H1 (cell line): Measurements from ENCODE around the gene H2AZ2. TPM values are rescaled to one million over a fixed set of nuclear protein-coding genes. Genes with fewer than 3 reads are reported as not detected.

ENCODE experiments used
- CTCF ChIA-PET: fragments of 300-600 bp; sonication (Branson Sonifier 250); formaldehyde crosslinking; loops from one replicate; lab custom pipeline; 2021; ENCODE audit not compliant: partially characterized antibody; lab: Charles Lee
- POLR2A ChIA-PET: fragments of 300-600 bp; sonication (Branson Sonifier 250); formaldehyde crosslinking; loops from one replicate; lab custom pipeline; 2021; ENCODE audit warnings: inconsistent platforms; ENCODE audit not compliant: partially characterized antibody; lab: Charles Lee
- DNase-seq, 2 experiments: peaks; one replicate each; pipeline versions ENCODE4 v3.0.0 to v3.0.0-alpha.2; 2010 to 2022; ENCODE audit warnings: low spot score in 2 of 2, low read depth in 1 of 2, mixed read lengths in 1 of 2
- FAIRE-seq: peaks from 2 replicates; lab custom pipeline; 2011; peaks lifted over from hg19 to GRCh38; lab: Jason Lieb, UNC
- H2AFZ ChIP-seq: 2 replicates; pipeline ENCODE4 v1.8.1; 2012; ENCODE audit warnings: low read length, inconsistent platforms
- H2AK5ac ChIP-seq: 2 replicates; pipeline ENCODE4 v1.6.1; 2013; ENCODE audit warnings: low read depth, low read length
- H2BK120ac ChIP-seq: replicated peaks from 2 replicates; pipeline ENCODE3; 2013; ENCODE audit warnings: low read depth, low read length, inconsistent platforms
- H2BK12ac ChIP-seq: 2 replicates; pipeline ENCODE4 v1.6.1; 2013; ENCODE audit warnings: low read depth, low read length
- H2BK15ac ChIP-seq: 2 replicates; pipeline ENCODE4 v1.6.1; 2013; ENCODE audit warnings: low read length
- H2BK20ac ChIP-seq: 2 replicates; pipeline ENCODE4 v1.6.1; 2013; ENCODE audit warnings: low read length
- H2BK5ac ChIP-seq: 2 replicates; pipeline ENCODE4 v1.6.1; 2013; ENCODE audit warnings: low read depth, low read length
- H3K14ac ChIP-seq: 2 replicates; pipeline ENCODE4 v1.6.1; 2013; ENCODE audit warnings: inconsistent platforms; ENCODE audit not compliant: insufficient read length
- H3K18ac ChIP-seq: 2 replicates; pipeline ENCODE4 v1.6.1; 2013; ENCODE audit warnings: low read length; ENCODE audit errors: extremely low read depth
- H3K23ac ChIP-seq: 2 replicates; pipeline ENCODE4 v1.6.1; 2013; ENCODE audit warnings: inconsistent platforms; ENCODE audit not compliant: insufficient read length
- H3K23me2 ChIP-seq: 2 replicates; pipeline ENCODE4 v1.6.1; 2013; ENCODE audit warnings: low read depth, low read length
- H3K27ac ChIP-seq: 2 replicates; pipeline ENCODE4 v1.6.1; 2011; ENCODE audit warnings: low read depth, low read length, inconsistent platforms
- H3K27me3 ChIP-seq, 4 experiments: replicated peaks in 1 of 4; 1 replicate in 1 of 4; 2 replicates in 3 of 4; pipeline versions ENCODE4 v1.6.1 to v1.8.1; 2011 to 2013; ENCODE audit warnings: low read length in 3 of 4, mild to moderate bottlenecking in 3 of 4, inconsistent platforms in 2 of 4, mixed read lengths in 2 of 4, moderate library complexity in 1 of 4; ENCODE audit not compliant: control insufficient read depth in 3 of 4, insufficient read depth in 3 of 4; ENCODE audit errors: extremely low read depth in 1 of 4
- H3K36me3 ChIP-seq, 4 experiments: 2 replicates each; pipeline versions ENCODE4 v1.6.1 to v1.8.1; 2011 to 2013; ENCODE audit warnings: mild to moderate bottlenecking in 4 of 4, low read length in 3 of 4, moderate library complexity in 2 of 4, control low read depth in 1 of 4, inconsistent platforms in 1 of 4; ENCODE audit not compliant: insufficient read depth in 4 of 4, control insufficient read depth in 2 of 4
- H3K4ac ChIP-seq: replicated peaks from 2 replicates; pipeline ENCODE3; 2013; ENCODE audit warnings: low read length, low read depth, mixed read lengths, inconsistent platforms; ENCODE audit not compliant: insufficient read length
- H3K4me1 ChIP-seq, 4 experiments: replicated peaks in 1 of 4; 1 replicate in 1 of 4; 2 replicates in 3 of 4; pipeline versions ENCODE4 v1.6.1 to v1.8.1; 2011 to 2013; ENCODE audit warnings: low read length in 3 of 4, inconsistent platforms in 2 of 4, mixed read lengths in 1 of 4; ENCODE audit not compliant: insufficient read depth in 4 of 4, control insufficient read depth in 3 of 4
- H3K4me2 ChIP-seq, 2 experiments: 2 replicates each; pipeline versions ENCODE4 v1.6.1 to v1.8.1; 2011 to 2013; ENCODE audit warnings: low read depth in 2 of 2, low read length in 2 of 2, control low read depth in 1 of 2, inconsistent platforms in 1 of 2, mild to moderate bottlenecking in 1 of 2; ENCODE audit not compliant: insufficient read depth in 1 of 2
- H3K4me3 ChIP-seq, 4 experiments: fragments of 200-600, 300-600 bp in 1 of 4; sonication (generic), shearing (Covaris generic), sonication (Bioruptor Twin) in 1 of 4; 2 replicates each; pipeline versions ENCODE4 v1.5.1 to v1.8.1; 2011 to 2016; ENCODE audit warnings: low read length in 4 of 4, low read depth in 3 of 4, control low read depth in 2 of 4, inconsistent platforms in 2 of 4, mild to moderate bottlenecking in 2 of 4, mixed read lengths in 1 of 4, moderate library complexity in 1 of 4; ENCODE audit not compliant: insufficient read depth in 2 of 4; ENCODE audit errors: extremely low read depth in 1 of 4
- H3K56ac ChIP-seq: replicated peaks from 2 replicates; pipeline ENCODE3; 2013; ENCODE audit warnings: low read depth, mild to moderate bottlenecking, mixed read lengths, low read length, inconsistent platforms; ENCODE audit not compliant: insufficient read length
- H3K79me1 ChIP-seq: 2 replicates; pipeline ENCODE4 v1.6.1; 2013; ENCODE audit warnings: low read depth, low read length, control low read depth
- H3K79me2 ChIP-seq, 2 experiments: 2 replicates each; pipeline versions ENCODE4 v1.6.1 to v1.8.1; 2012 to 2013; ENCODE audit warnings: low read length in 2 of 2, mild to moderate bottlenecking in 2 of 2, inconsistent platforms in 1 of 2; ENCODE audit not compliant: insufficient read depth in 2 of 2, control insufficient read depth in 1 of 2
- H3K9ac ChIP-seq, 4 experiments: replicated peaks in 1 of 4; 1 replicate in 1 of 4; 2 replicates in 3 of 4; pipeline versions ENCODE4 v1.6.1 to v1.8.1; 2011 to 2013; ENCODE audit warnings: low read depth in 3 of 4, low read length in 3 of 4, control low read depth in 2 of 4, mild to moderate bottlenecking in 2 of 4, moderate library complexity in 2 of 4, inconsistent platforms in 1 of 4; ENCODE audit errors: extremely low read depth in 1 of 4
- H3K9me3 ChIP-seq, 2 experiments: 2 replicates each; pipeline versions ENCODE4 v1.6.1 to v1.8.1; 2012 to 2013; ENCODE audit warnings: mild to moderate bottlenecking in 2 of 2, moderate library complexity in 2 of 2, control low read depth in 1 of 2, inconsistent platforms in 1 of 2, low read depth in 1 of 2, low read length in 1 of 2, mixed read lengths in 1 of 2; ENCODE audit not compliant: insufficient read depth in 2 of 2
- H4K20me1 ChIP-seq, 2 experiments: replicated peaks in 1 of 2; 2 replicates each; pipeline versions ENCODE3 to v1.8.1; 2011 to 2013; ENCODE audit warnings: inconsistent platforms in 2 of 2, low read length in 2 of 2, mild to moderate bottlenecking in 1 of 2; ENCODE audit not compliant: insufficient read depth in 2 of 2, control insufficient read depth in 1 of 2
- H4K5ac ChIP-seq: 2 replicates; pipeline ENCODE4 v1.6.1; 2013; ENCODE audit warnings: low read length, low read depth, mixed read lengths, inconsistent platforms; ENCODE audit not compliant: insufficient read length
- H4K8ac ChIP-seq: 2 replicates; pipeline ENCODE4 v1.8.0; 2013; ENCODE audit warnings: mild to moderate bottlenecking, moderate library complexity, low read length, inconsistent platforms; ENCODE audit not compliant: insufficient read depth; ENCODE audit errors: extremely low read depth
- H4K91ac ChIP-seq: replicated peaks from 2 replicates; pipeline ENCODE3; 2013; ENCODE audit warnings: low read length, mixed read lengths, inconsistent platforms; ENCODE audit not compliant: insufficient read length
- EP300 ChIP-seq, 2 experiments: IDR thresholded peaks; 1 replicate in 1 of 2; 2 replicates in 1 of 2; pipeline ENCODE4 v1.6.1; 2011 to 2012; ENCODE audit warnings: low read depth in 2 of 2, low read length in 2 of 2, mild to moderate bottlenecking in 2 of 2, borderline replicate concordance in 1 of 2, inconsistent platforms in 1 of 2, moderate library complexity in 1 of 2
- HDAC6 ChIP-seq: IDR thresholded peaks from one replicate; pipeline ENCODE4 v1.7.1; 2012; ENCODE audit warnings: low read depth, mild to moderate bottlenecking, inconsistent platforms, low read length, moderate library complexity
- RNF2 ChIP-seq: fragments of 200-900, 300-1000 bp; sonication (generic); IDR thresholded peaks from 2 replicates; pipeline ENCODE4 v1.7.1; 2016; ENCODE audit warnings: borderline replicate concordance, low read depth, mild to moderate bottlenecking, antibody characterized with exemption, low read length; ENCODE audit not compliant: poor library complexity, severe bottlenecking; ENCODE audit errors: missing control alignments
- SIN3A ChIP-seq, 2 experiments: IDR thresholded peaks in 1 of 2; conservative IDR thresholded peaks in 1 of 2; 2 replicates each; pipeline ENCODE4 v1.6.1; 2011 to 2012; ENCODE audit warnings: low read length in 2 of 2, improper control_type of control experiment in 1 of 2, low read depth in 1 of 2, mild to moderate bottlenecking in 1 of 2
- SP1 ChIP-seq: IDR thresholded peaks from 2 replicates; pipeline ENCODE4 v1.6.1; 2011; ENCODE audit warnings: low read depth, low read length
- WGBS, 2 experiments: shearing (Covaris generic) in 1 of 2; methylation state at CpG; one replicate each; pipeline versions ENCODE4 v1.1.6 to v1.1.7; 2013 to 2015; ENCODE audit warnings: low lambda C conversion rate in 2 of 2, mixed read lengths in 2 of 2, inconsistent platforms in 1 of 2, low coverage in 1 of 2, missing lambda C conversion rate in 1 of 2; ENCODE audit not compliant: insufficient replicate concordance in 2 of 2, insufficient coverage in 1 of 2, insufficient read length in 1 of 2; ENCODE audit errors: extremely low coverage in 1 of 2, missing lambda C conversion rate in 1 of 2; 5-methylcytosine and 5-hydroxymethylcytosine counted together
- polyA plus RNA-seq, 7 experiments: library from polyadenylated mRNA; depleted of rRNA in 3 of 7; stranded (reverse) in 5 of 7; unstranded in 2 of 7; fragments of >200 nt in 5 of 7; fragments of 200-250 nt in 2 of 7; gene quantifications; 1 replicate in 5 of 7; 2 replicates in 1 of 7; 4 replicates in 1 of 7; pipeline versions ENCODE4 v1.2.1 to v1.2.3, GENCODE V29; 2011 to 2013; ENCODE audit warnings: missing spikeins in 2 of 7, mixed read lengths in 2 of 7
- total RNA-seq: library from RNA; stranded (reverse); fragmentation: NEBNext Ultra II Directional; extraction: Animal tissue kit (Norgen Biotek cat#: 25700); gene quantifications from 2 replicates; pipeline ENCODE4 v1.2.1, GENCODE V29; 2021
- TF ChIP-seq, protein P1 (sequence below): IDR thresholded peaks from 2 replicates; pipeline ENCODE4 v1.6.1; 2012; ENCODE audit warnings: inconsistent platforms

The H2AZ2 gene
- total and polyA plus RNA-seq, 2 of the 8 experiments (the other 6 are each of a cell fraction or from before 2014, with no cell fraction given): 168 to 187 TPM

DNA sequence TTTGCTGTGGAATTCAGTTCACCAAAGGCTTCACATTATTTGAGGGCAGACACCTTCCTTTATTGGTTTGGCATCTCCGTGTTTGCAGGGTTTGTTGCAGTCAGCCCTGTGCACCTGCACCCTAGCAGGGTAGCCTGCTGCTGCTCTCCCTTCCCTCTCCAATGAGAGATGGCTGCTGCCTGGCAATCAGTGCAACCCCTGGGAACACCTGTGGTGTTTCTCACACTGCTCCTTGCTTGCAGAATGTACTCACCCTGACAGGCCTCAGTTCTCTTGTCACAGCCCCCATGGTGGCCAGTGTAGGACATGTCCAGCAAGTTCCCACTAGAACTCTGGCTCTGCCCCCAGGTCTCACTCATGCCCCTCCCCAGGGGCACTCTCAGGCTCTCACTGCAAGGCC, 63.5 kb downstream of the H2AZ2 start:
- Histone ChIP-seq H3K4me1 (peaks cover 0 to 4% (median 0%) of the 10 kb centered on the region in 4 experiments; a peak in 3 of 7 replicates), H3K4me3 (no peak overlapping the region), H2BK20ac (no peak overlapping the region), H3K18ac (no peak overlapping the region), H2BK120ac (no peak overlapping the region), H3K79me1 (no peaks in the 10 kb centered on the region), H4K91ac (no peak overlapping the region), H3K79me2 (no peaks in the 10 kb centered on the region), H4K20me1 (no peaks in the 10 kb centered on the region), H3K27me3 (no peaks in the 10 kb centered on the region), H2BK12ac (no peak overlapping the region), H3K4me2 (no peak overlapping the region), H3K23ac (no peak overlapping the region), H2BK15ac (no peak overlapping the region), H2AK5ac (no peak overlapping the region), H3K9me3 (peaks cover 3 to 4% of the 10 kb centered on the region in 2 experiments; a peak in 2 of 4 replicates), H2BK5ac (no peak overlapping the region), H3K36me3 (no peaks in the 10 kb centered on the region), H2AFZ (no peak overlapping the region), H3K4ac (no peak overlapping the region), H3K56ac (no peak overlapping the region), H3K23me2 (no peaks in the 10 kb centered on the region), H3K27ac (no peak overlapping the region), H3K9ac (no peak overlapping the region), H4K5ac (no peak overlapping the region), H3K14ac (no peak overlapping the region), H4K8ac (no peak overlapping the region)
- POLR2A ChIA-PET: interaction anchor here (0.6 to 1.0 kb wide), 3 partner anchors 11 to 116 kb away, joined by 3 to 6 read pairs (median 4); no protein-coding TSS in a partner anchor
- 82% methylated on average over 1 of the region's 1 CpG; no CpG with 5 or more reads in 1 of the 2 experiments for WGBS, 2 experiments
- CTCF ChIA-PET: interaction anchor here (0.6 kb wide), 1 partner anchor 176 kb away, joined by 4 read pairs; no protein-coding TSS in a partner anchor
- TF ChIP-seq SP1 (no peak), EP300 (IDR thresholded peaks at IDR 0.05; ENCODE audit: borderline replicate concordance in 1 of 2, low read depth in 2 of 2, low read length in 2 of 2) (no peak), HDAC6 (no peak), SIN3A (conservative IDR thresholded peaks at IDR 0.05 in 1 of 2, IDR thresholded peaks at IDR 0.05 in 1 of 2; ENCODE audit: low read depth in 1 of 2, low read length in 2 of 2) (no peak), RNF2 (no peak)
- TF ChIP-seq, protein P1, sequence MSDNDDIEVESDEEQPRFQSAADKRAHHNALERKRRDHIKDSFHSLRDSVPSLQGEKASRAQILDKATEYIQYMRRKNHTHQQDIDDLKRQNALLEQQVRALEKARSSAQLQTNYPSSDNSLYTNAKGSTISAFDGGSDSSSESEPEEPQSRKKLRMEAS: no peak
- DNase-seq: no peak
- no peak for FAIRE-seq
